Activated naive CD4-positive, alpha-beta T cell treated with Interleukin-2 at 50 U/mL for 16 hours (primary cell): ENCODE results near the gene RAD51B.

ENCODE experiments used
- DNase-seq: peaks from one replicate; pipeline ENCODE4 v3.0.0-alpha.2; 2020

RAD51B gene

GRCh38 chr14:68592948-68593556, 773.5 kb downstream of the RAD51B start:
- no peak for DNase-seq

GRCh38 chr14:68593806-68594536, 774.4 kb downstream of the RAD51B start:
- no peak for DNase-seq

DNA sequence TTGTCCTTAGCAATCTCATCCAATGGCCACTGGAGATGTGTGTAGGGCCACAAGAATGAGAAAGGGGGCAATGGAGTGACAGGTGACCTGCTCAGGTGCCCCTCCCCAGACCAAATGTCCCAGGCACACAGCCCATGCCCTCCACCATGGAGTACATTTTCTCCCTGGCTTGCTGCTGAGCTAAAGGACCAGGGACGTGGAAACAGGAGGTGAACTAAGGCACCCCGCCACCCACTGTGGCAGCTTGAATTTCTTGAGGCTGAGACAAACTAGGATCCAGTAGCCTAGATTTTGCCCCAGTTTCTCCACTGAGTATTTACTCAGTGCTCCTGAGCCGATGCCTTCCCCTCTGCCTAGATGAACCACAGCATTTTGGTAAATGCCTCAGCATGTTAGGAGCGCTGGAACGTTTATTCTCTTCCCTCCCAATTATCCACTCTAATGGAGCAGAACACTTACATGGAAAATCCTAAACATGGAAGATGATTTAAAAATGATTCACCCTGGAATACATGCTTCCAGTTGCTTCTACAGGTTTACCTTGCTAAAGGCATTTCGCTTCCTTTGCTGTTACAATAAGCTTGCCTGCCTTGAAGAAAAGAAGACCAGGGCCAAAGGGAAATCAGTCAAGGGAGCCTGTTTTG, 775.3 kb downstream of the RAD51B start:
- DNase-seq, result no peak

DNA sequence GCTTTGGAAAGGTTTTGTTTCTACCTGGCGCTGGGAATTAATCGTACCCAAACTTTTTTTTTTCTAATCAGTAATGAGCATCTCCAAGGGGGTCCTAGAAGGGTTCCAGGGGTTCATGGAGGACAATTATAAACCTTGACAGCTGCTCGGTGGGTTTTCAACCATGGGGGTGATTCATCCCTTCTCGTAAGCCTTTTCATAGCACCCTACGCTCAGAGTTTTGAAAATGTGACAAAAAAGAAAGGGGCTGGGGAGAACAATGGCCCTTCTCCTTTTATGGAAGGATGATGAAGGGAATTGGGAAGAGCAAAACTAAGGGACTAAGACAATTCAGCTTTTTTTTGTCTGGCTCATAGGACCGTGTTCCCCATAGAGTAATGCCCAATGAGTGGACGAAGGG, 776.6 kb downstream of the RAD51B start:
- no peak for DNase-seq

DNA sequence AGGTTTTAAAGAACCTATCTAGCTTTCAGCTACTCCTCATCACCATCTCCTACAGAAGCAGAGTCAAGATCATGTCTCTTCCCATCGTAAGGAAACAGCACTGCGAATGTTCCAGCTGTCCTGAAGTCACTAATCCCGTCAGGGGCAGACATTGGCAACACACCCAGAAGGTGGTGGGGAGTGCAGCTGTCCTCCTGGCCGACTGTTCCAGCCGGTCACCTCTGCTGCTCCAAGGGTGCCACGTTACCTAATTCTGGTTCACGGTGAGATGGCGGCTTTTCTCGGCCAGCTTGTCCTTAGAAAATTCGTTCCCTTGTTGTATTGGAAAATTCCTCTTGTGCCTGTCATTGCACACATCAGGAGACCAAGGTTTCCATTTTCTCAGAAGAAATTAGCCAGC, 777.1 kb downstream of the RAD51B start:
- no peak for DNase-seq

GRCh38 chr14:68598089-68598488, 778.5 kb downstream of the RAD51B start:
- DNase-seq, result no peak

GRCh38 chr14:68598621-68599447, 779.3 kb downstream of the RAD51B start:
- DNase-seq, result no peak

DNA sequence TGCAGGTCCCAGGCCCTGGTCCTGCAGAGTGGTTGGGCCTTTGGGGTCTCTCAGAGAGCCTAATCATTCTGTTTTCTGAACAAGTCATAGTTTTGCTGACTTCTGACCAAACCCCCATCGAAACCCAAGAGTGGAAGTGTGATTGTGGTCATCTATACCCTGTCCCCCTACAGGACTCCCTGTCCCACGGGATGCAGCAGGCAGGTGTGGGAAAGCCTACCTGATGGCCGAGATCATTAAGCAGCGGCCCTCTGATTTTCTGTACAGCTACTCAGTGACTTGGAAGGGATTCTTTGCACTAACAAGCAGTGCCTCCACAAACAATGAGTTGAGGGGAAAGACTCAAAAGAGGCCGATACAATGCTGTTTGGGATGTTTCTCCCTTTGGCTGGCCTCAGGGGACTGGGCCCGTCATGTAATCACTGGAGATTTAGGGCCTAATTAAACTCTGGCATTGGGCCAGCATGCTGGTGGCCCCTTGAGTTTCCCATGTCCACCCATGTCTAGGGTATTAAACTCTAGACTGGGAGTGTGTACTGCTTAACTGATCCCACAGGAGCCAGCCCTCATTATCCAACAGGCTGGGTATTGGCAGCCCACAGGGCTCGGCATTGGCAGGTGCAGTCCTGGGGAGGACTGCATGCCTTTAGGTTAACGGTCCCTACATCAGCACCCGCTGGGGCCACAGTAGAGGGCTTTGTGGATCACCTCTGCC, 780.5 kb downstream of the RAD51B start:
- DNase-seq, result no peak

DNA sequence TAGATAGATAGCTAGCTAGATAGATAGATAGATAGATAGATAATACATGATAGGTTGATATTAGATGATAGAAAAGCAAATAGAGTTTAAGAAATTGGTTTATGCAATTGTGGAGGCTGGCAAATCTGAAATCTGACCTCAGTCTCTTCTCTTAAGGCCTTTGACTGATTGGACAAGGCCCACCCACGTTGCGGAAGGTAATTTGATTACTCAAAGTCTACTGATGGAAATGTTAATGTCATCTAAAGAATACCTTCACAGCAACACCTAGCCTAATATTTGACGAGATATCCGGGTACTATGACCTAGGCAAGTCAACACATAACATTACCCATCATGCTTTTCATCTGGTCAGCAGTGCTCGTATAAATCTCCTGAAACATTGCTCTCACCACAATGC, 782.9 kb downstream of the RAD51B start:
- no peak for DNase-seq

DNA sequence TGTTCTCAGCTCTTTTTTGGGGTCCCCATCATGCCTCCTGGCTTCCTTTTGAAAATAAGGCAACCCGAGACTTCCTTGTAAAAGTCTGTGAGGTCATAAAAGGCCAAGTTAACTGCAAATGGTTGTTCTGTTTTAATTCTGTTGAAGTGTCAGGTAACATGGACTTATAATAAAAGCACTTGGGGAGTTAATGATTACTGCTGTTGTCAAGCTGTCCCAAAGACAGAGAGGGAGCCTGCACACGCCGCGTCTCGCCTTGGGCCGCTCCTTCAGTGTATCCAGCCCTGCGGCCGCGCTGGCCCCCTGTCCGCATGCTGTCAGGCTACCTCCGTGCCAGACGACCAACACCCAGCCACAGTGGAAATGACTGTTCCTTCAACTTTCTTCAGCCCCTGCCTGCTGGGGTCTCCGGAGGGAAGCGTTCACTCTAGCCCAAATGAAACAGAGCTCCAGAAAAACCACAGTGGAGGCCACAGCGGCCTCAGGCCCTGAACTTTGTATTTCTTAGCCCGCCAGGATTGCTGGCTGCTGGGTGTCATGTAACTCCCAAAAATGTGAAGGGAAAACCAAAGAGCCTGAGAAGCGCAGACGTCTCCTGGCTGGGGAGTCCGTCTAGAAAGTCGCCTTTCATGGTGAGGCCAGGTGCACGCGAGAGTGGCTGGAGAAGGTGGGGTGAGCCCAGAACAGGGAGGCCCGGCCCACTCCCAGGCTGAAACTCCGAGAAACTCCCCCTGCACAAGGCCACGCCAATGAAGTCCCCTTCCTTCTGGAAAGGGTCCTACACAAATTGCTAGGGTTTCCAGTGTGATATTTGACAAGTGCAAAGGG, 784.2 kb downstream of the RAD51B start:
- DNase-seq, result no peak

- DNase-seq, result no peak
Measured at GRCh38 chr14:68604361-68604730, 784.8 kb downstream of the RAD51B start.

DNA sequence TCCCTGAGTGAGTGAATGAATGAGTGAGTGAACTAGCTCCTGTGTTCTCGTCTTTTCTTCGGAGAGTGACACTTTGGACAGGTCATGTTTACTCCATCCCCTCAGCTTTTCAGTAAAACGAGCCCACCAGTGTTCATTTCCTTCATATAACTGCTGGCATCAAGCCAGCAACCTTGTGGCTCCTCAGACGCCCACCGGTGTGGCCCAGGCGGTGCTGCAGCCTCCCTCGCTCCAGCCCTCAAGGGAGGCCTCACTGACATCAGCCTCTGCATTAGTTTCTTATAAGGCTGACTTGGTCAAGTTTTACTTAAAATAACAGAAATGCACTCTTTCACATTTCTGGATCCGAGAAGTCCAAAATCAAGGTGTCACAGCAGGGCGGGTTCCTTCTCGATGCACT, 785.2 kb downstream of the RAD51B start:
- DNase-seq, result no peak

DNA sequence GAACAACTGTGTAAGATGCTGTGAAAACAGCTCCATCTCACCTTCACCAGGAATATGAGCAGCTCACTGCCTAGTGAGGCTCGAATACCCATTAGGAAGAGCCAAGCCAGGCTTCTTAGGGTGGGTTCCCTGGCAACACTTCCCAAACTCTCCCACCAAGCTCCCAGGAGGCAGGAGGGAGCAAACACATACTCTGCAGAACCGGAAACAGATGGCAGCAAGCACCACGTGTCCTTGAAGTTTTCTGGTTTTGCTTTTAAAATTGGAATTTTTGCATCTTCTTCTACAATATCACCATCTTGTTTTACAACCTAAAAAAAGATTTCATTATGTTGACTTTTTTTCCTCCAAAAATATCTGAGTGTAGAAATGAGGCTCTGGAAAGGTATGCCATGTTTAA, 786.6 kb downstream of the RAD51B start:
- DNase-seq, result no peak

DNA sequence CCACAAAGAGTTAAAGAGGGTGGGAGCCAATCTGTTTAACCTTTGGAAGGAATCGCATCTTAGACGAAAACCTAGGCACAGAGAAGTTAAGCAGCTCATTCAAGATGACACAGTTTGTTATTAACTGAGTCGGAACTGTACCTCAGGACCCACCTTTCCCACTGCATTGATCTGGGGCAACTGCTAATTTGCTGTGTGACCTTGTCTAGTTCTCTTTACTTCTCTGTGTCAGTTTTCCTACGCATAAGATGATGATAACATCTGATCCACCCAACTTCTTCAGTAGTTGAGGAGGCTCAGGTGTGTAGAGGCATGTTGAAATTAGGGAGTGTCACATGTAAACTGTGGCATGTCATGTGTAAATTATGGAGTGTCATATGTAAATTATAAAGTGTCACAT, 787.1 kb downstream of the RAD51B start:
- no peak for DNase-seq

DNA sequence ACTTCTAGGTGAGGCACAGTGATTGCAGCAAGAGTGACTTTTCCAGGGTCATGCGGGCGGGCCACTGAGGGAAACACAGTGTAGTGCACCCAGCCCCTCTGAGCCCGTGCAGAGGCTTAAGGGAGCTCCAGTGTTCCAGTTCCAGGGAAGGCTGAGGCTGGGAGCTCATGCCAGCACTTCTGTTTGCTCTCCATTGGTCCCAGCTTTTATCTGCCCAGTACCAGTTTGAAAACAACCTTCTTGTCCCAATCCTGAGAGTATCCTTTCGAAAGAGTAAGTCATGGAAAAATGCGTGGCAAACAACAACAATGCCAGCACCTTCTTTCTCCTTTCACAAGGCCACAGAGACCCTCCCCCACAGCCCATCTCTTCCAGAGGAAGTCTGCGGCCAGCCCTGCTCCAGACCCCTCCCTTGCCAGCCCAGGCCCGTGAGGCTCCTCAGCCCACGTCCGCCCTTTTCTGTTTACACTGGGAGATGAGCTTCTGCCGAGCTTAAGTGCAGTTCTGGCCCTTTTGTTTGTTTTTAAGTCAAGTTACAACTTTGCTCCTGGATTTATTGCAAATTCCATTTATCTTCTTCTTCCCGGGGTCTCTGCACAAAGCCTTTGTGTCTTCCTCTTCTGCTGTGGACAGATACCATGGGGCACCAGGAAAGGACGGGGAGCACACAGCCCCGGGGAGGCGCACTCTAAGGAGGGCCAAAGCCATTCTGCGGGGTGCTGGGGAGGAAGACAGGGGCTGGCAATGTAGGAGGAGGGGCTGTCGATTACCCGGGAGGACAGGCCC, 787.7 kb downstream of the RAD51B start:
- no peak for DNase-seq

- DNase-seq, result no peak
Measured at GRCh38 chr14:68607867-68608573, 788.4 kb downstream of the RAD51B start.

GRCh38 chr14:68608574-68608962, 789.0 kb downstream of the RAD51B start:
- DNase-seq, result no peak

- no peak for DNase-seq
Measured at GRCh38 chr14:68609012-68609411, 789.4 kb downstream of the RAD51B start.

DNA sequence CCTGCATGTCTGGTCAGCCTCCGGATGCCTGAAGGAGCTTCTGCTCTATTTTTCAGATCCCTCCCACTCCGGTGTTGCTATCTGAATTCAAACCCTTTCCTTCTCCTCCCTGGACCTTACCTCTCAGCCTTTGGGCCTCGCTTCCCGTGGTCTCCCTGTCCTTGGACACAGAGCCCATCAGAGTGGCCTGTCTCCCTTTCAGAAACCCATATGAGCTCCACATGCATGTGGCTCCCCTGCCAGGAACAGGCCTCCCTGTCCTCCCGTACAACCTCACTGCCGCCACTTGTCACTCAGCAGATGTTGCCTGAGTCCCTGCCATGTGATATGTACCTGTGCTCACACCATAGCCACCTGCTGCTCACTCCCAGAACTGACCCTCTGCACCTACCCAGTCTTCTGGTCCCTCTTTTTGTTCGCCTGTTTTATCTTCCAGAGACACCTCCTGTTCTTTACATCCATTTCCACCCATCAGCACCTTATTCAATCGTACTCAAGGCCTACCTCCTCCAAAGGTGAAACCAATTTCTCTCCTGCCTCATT, 790.7 kb downstream of the RAD51B start:
- DNase-seq, result no peak

DNA sequence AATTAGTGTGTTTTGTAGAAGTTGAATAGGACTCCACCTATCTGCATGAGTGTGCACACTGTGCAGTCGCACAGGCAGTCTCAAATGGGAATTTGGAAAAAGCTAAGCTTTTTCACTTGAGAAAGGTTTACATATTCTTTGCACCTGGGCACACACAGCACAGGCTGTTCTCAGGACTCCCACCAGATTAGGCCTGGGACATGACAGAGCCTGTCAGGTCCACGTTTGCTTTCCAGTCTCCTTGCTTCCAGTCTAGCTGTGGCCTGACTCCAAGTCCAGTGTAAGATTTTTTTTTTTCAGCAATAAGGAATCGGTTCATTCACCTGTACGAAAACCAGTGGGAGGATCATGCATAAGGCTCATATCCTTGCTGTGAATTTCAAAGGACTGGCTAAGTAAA, 792.0 kb downstream of the RAD51B start:
- no peak for DNase-seq
